Subcutaneous adipose tissue (tissue), 4 donors: ENCODE data around the gene WDR20. TPM values are rescaled to one million over a fixed set of nuclear protein-coding genes. Genes with fewer than 3 reads are reported as not detected.

ENCODE experiments used
- total RNA-seq, 4 donors: library from RNA; depleted of rRNA; stranded (reverse); fragments of >200 nt; gene quantifications; one replicate each; pipeline ENCODE4 v1.1.0, GENCODE V29; 2016
- TF ChIP-seq, protein P1 (sequence below): fragments of 450-650 bp; IDR thresholded peaks from one replicate; pipeline ENCODE4 v1.5.1; 2016; ENCODE audit warnings: low read depth, mild to moderate bottlenecking, control low read depth, antibody characterized with exemption, moderate library complexity

Gene WDR20
- total RNA-seq, 4 donors from 2014 or later = 21.2 to 29.3 (median 26.5) TPM

GRCh38 chr14:102255401-102256190 is 115.9 kb downstream of the WDR20 start:
- TF ChIP-seq, protein P1, sequence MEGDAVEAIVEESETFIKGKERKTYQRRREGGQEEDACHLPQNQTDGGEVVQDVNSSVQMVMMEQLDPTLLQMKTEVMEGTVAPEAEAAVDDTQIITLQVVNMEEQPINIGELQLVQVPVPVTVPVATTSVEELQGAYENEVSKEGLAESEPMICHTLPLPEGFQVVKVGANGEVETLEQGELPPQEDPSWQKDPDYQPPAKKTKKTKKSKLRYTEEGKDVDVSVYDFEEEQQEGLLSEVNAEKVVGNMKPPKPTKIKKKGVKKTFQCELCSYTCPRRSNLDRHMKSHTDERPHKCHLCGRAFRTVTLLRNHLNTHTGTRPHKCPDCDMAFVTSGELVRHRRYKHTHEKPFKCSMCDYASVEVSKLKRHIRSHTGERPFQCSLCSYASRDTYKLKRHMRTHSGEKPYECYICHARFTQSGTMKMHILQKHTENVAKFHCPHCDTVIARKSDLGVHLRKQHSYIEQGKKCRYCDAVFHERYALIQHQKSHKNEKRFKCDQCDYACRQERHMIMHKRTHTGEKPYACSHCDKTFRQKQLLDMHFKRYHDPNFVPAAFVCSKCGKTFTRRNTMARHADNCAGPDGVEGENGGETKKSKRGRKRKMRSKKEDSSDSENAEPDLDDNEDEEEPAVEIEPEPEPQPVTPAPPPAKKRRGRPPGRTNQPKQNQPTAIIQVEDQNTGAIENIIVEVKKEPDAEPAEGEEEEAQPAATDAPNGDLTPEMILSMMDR = no peak

- TF ChIP-seq, protein P1 = no peak
These were observed 117.0 kb downstream of the WDR20 start for GRCh38 chr14:102256716-102257115.

GRCh38 chr14:102258136-102258535 is 118.4 kb downstream of the WDR20 start:
- TF ChIP-seq, protein P1 = no peak

Other genes starting within 250 kb of the WDR20 start
- 100 to 1,000 TPM; 338 to 524 (median 432) TPM for gene DYNC1H1, start 175.3 kb upstream of the WDR20 start, total RNA-seq
- gene HSP90AA1, start 52.9 kb upstream of the WDR20 start, total RNA-seq = 100 to 1,000 TPM; 357 to 925 (median 530) TPM
- 10 to 100 TPM in 1 of 4 donors, 1 to 10 TPM in 3; 4.0 to 13.9 (median 6.1) TPM for gene MOK, start 165.3 kb downstream of the WDR20 start, total RNA-seq
- 10 to 100 TPM in 1 of 4 donors, 1 to 10 TPM in 3; 7.3 to 17.7 (median 8.9) TPM for gene ZNF839, start 179.8 kb downstream of the WDR20 start, total RNA-seq
- gene CINP, start 223.0 kb downstream of the WDR20 start, total RNA-seq = 10 to 100 TPM; 21.8 to 41.1 (median 24.2) TPM
- 10 to 100 TPM; 14.4 to 23.0 (median 15.0) TPM for gene TECPR2, start 223.0 kb downstream of the WDR20 start, total RNA-seq